HepG2 (cell line): Measurements from ENCODE around the gene RPL6. TPM values are rescaled to one million over a fixed set of nuclear protein-coding genes. Genes with fewer than 3 reads are reported as not detected.
"Not testable (repeated sequence)": the region's sequence is repeated elsewhere in the genome, so short reads cannot be mapped to it uniquely, and the experiment has no call there.

Experiments
- ATAC-seq: fragments of 200-7000 bp; cut with Tn5 transposase; 3 replicates; pipeline ENCODE4 v1.9.1; 2020; ENCODE audit warnings: mild to moderate bottlenecking, moderate library complexity
- BruUV-seq: library from RNA; stranded (reverse); fragments of 400-500 nt; replicated peaks from 2 replicates; lab custom pipeline; 2021; lab: Mats Ljungman, UMichigan
- CTCF ChIA-PET: fragments of 300-600 bp; formaldehyde crosslinking; extraction: SDS; loops from one replicate; lab custom pipeline; 2021; ENCODE audit warnings: low total read pairs, inconsistent platforms, low intra/inter-chr PET ratio; lab: Yijun Ruan, JAX
- POLR2A ChIA-PET: fragments of 350-600 bp; sonication (Branson Sonifier 250); formaldehyde crosslinking; loops from one replicate; lab custom pipeline; 2020; ENCODE audit warnings: antibody characterized with exemption, inconsistent platforms; lab: Yijun Ruan, JAX
- DNase-seq: peaks from one replicate; pipeline ENCODE4 v3.0.0-alpha.2; 2015; ENCODE audit warnings: low spot score
- FAIRE-seq: peaks from 3 replicates; lab custom pipeline; 2011; peaks lifted over from hg19 to GRCh38; lab: Jason Lieb, UNC
- H2AFZ ChIP-seq: one replicate; pipeline ENCODE4 v1.6.1; 2011; ENCODE audit warnings: low read length, inconsistent platforms
- H3K27ac ChIP-seq: fragments of 300-600 bp; 3 replicates; pipeline ENCODE4 v1.8.0; 2011; ENCODE audit warnings: mixed run types, mild to moderate bottlenecking, mixed read lengths, low read length, inconsistent platforms; ENCODE audit not compliant: insufficient read depth; ENCODE audit errors: extremely low read length
- H3K27me3 ChIP-seq, 2 experiments: fragments of 200-600 bp in 1 of 2; 2 replicates in 1 of 2; 3 replicates in 1 of 2; pipeline versions ENCODE4 v1.6.0 to v1.8.0; 2011; ENCODE audit warnings: low read length in 2 of 2, mild to moderate bottlenecking in 2 of 2, moderate library complexity in 2 of 2, inconsistent platforms in 1 of 2; ENCODE audit not compliant: insufficient read depth in 2 of 2, control insufficient read depth in 1 of 2
- H3K36me3 ChIP-seq, 2 experiments: fragments of 200-600 bp in 1 of 2; replicated peaks in 1 of 2; 2 replicates in 1 of 2; 3 replicates in 1 of 2; pipeline versions ENCODE4 v1.5.1 to v1.8.0; 2011; ENCODE audit warnings: low read length in 2 of 2, inconsistent platforms in 1 of 2; ENCODE audit not compliant: insufficient read depth in 2 of 2, control insufficient read depth in 1 of 2
- H3K4me1 ChIP-seq: 2 replicates; pipeline ENCODE4 v1.5.1; 2012; ENCODE audit warnings: low read length, inconsistent platforms; ENCODE audit not compliant: insufficient read depth
- H3K4me2 ChIP-seq: 2 replicates; pipeline ENCODE4 v1.6.0; 2011; ENCODE audit warnings: low read depth, low read length, inconsistent platforms
- H3K4me3 ChIP-seq, 3 experiments: fragments of 200-600 bp in 1 of 3; sonication (generic), shearing (Covaris generic) in 1 of 3; replicated peaks in 1 of 3; 2 replicates each; pipeline ENCODE4 v1.5.1; 2011 to 2016; ENCODE audit warnings: low read length in 3 of 3, inconsistent platforms in 2 of 3, low read depth in 2 of 3, mild to moderate bottlenecking in 2 of 3, control low read depth in 1 of 3, mixed read lengths in 1 of 3; ENCODE audit not compliant: insufficient read depth in 1 of 3
- H3K79me2 ChIP-seq: one replicate; pipeline ENCODE4 v1.6.1; 2011; ENCODE audit warnings: low read length, inconsistent platforms; ENCODE audit not compliant: insufficient read depth
- H3K9ac ChIP-seq: 2 replicates; pipeline ENCODE4 v1.6.0; 2011; ENCODE audit warnings: mild to moderate bottlenecking, low read depth, low read length, inconsistent platforms; ENCODE audit not compliant: insufficient read depth
- H3K9me3 ChIP-seq: 2 replicates; pipeline ENCODE4 v1.5.1; 2012; ENCODE audit warnings: mild to moderate bottlenecking, low read length
- H4K20me1 ChIP-seq: 2 replicates; pipeline ENCODE4 v1.6.0; 2011; ENCODE audit warnings: inconsistent platforms, mild to moderate bottlenecking, low read length, moderate library complexity; ENCODE audit not compliant: insufficient read depth
- ZBTB3 ChIP-seq: sonication (generic); formaldehyde crosslinking; IDR thresholded peaks from 2 replicates; pipeline ENCODE4 v1.4.0; 2020; ENCODE audit warnings: low read depth, mild to moderate bottlenecking, moderate library complexity, missing genetic modification reagents, borderline replicate concordance
- ZNF121 ChIP-seq: sonication (generic); formaldehyde crosslinking; IDR thresholded peaks from 2 replicates; pipeline ENCODE4 v1.5.0; 2020; ENCODE audit warnings: mild to moderate bottlenecking, missing genetic modification reagents
- ZNF180 ChIP-seq: sonication (generic); formaldehyde crosslinking; IDR thresholded peaks from 2 replicates; pipeline ENCODE4 v1.4.0; 2020; ENCODE audit warnings: low read depth, missing genetic modification reagents, borderline replicate concordance
- WGBS: methylation state at CpG from one replicate; pipeline ENCODE4 v1.1.6; 2017; ENCODE audit warnings: low lambda C conversion rate; 5-methylcytosine and 5-hydroxymethylcytosine counted together
- in situ Hi-C: cut with HindIII; loops from 2 replicates; pipeline ENCODE4 v1.10.0; 2017; ENCODE audit warnings: low pct_unique_long_range_greater_than_20kb; ENCODE audit not compliant: extremely low pct_ligation_motif_present
- intact Hi-C: fragments of 100-400 bp; cut with micrococcal nuclease; formaldehyde crosslinking; loops from one replicate; pipeline ENCODE4 v1.10.0; 2022; ENCODE audit not compliant: unreplicated experiment
- polyA plus RNA-seq, 8 experiments: library from polyadenylated mRNA; depleted of rRNA in 3 of 8; stranded (reverse) in 7 of 8; unstranded in 1 of 8; fragments of >200 nt; fragmentation: Illumina TruSeq in 4 of 8; extraction: Trizol in 4 of 8; gene quantifications; 2 replicates each; pipeline versions ENCODE4 v1.2.1 to v1.2.3, GENCODE V29; 2011 to 2016; ENCODE audit warnings: low read depth in 4 of 8, missing spikeins in 1 of 8, mixed read lengths in 1 of 8; ENCODE audit not compliant: insufficient read depth in 1 of 8
- total RNA-seq, 5 experiments: library from RNA; depleted of rRNA; stranded (reverse); fragments of >200 nt; fragmentation: Illumina TruSeq; extraction: Trizol; gene quantifications; 2 replicates each; pipeline ENCODE4 v1.2.3, GENCODE V29; 2016; ENCODE audit warnings: low read depth in 1 of 5

RPL6 gene
- total and polyA plus RNA-seq, 2 of the 13 experiments (the other 11 are each of a cell fraction or from before 2014, with no cell fraction given): 1,551 to 1,719 TPM

DNA sequence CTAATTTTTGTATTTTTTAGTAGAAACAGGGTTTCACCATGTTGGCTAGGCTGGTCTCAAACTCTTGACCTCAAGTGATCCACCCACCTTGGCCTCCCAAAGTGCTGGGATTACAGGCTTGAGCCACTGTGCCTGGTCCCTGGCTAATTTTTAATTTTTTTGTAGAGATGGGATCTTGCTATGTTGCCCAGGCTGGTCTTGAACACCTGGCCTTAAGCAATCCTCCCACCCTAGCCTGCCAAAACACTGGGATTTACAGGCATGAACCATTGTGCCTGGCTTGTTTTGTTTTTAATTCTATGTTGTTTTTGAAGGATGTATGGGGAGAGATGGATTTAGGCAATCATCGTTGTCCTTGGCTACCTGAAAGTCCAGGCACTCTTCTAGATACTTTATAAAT, 29.2 kb upstream of the RPL6 start:
- H3K27me3 ChIP-seq, H4K20me1 ChIP-seq, H3K4me2 ChIP-seq, FAIRE-seq, BruUV-seq, DNase-seq, H3K36me3 ChIP-seq, POLR2A ChIA-PET, H3K4me1 ChIP-seq, ATAC-seq, CTCF ChIA-PET, intact Hi-C loops, H3K9ac ChIP-seq, in situ Hi-C loops, H3K4me3 ChIP-seq, H3K27ac ChIP-seq, H3K9me3 ChIP-seq, H2AFZ ChIP-seq: not testable (repeated sequence)
- WGBS: 100% methylated on average over 1 of the region's 1 CpG
- TF ChIP-seq ZNF121: peak; percentile 88
- peaks cover 26% of the 10 kb centered on the region for H3K79me2 ChIP-seq

DNA sequence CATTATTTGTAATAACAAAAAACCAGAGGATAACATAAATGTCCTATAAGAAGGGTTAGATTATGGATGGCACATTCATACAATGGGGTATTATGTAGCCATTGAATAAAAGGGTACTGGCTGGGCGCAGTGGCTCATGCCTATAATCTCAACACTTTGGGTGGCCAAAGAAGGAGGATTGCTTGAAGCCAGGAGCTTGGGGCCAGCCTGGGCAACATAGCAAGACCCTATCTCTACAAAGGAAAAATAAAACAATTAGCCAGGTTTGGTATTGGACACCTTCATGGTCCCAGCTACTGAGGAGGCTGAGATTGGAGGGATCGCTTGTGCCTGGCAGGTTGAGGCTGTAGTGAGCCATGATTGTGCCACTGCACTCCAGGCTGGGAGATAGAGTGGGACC, 24.1 kb upstream of the RPL6 start:
- Histone ChIP-seq H3K79me2 (peaks cover 38% of the 10 kb centered on the region), H3K27ac (no peak overlapping the region), H2AFZ (no peak overlapping the region), H3K27me3 (no peaks in the 10 kb centered on the region), H3K9me3 (no peaks in the 10 kb centered on the region), H3K9ac (no peak overlapping the region)
- intact Hi-C loops: no loop called here
- WGBS: 100% methylated on average over 2 of the region's 2 CpGs
- no TSS peak for BruUV-seq
- FAIRE-seq: no peak
- CTCF ChIA-PET: no interaction called here
- TF ChIP-seq ZNF180 (no peak), ZNF121 (peak; percentile 50; the same call in 1 of the 2 replicates), ZBTB3 (CRISPR knock-in tag) (no peak)
- TF ChIP-seq, all 625 proteins: peak for 1
- ATAC-seq (no peak), DNase-seq (no peak)
- Histone ChIP-seq H3K4me1 (no peaks in the 10 kb centered on the region), H4K20me1 (peaks cover 2% of the 10 kb centered on the region; the same call in 1 of the 2 replicates), H3K4me2 (no peak overlapping the region), H3K36me3 (peaks cover 0 to 14% of the 10 kb centered on the region in 2 experiments; a peak in 3 of 5 replicates), H3K4me3 (no peak overlapping the region)
- in situ Hi-C loops: no loop called here
- POLR2A ChIA-PET: no interaction called here
